Activated CD4-positive, alpha-beta T cell treated with anti-CD3 and anti-CD28 coated beads, Interleukin-2, amount 50 U/mL, for 4 hours (primary cell): ENCODE data around the gene ANXA11.
"Not testable (repeated sequence)": the region's sequence is repeated elsewhere in the genome, so short reads cannot be mapped to it uniquely, and the experiment has no call there.

Experiments used
- DNase-seq, 2 experiments: peaks; one replicate each; pipeline ENCODE4 v3.0.0-alpha.2; 2020

The ANXA11 gene

DNA sequence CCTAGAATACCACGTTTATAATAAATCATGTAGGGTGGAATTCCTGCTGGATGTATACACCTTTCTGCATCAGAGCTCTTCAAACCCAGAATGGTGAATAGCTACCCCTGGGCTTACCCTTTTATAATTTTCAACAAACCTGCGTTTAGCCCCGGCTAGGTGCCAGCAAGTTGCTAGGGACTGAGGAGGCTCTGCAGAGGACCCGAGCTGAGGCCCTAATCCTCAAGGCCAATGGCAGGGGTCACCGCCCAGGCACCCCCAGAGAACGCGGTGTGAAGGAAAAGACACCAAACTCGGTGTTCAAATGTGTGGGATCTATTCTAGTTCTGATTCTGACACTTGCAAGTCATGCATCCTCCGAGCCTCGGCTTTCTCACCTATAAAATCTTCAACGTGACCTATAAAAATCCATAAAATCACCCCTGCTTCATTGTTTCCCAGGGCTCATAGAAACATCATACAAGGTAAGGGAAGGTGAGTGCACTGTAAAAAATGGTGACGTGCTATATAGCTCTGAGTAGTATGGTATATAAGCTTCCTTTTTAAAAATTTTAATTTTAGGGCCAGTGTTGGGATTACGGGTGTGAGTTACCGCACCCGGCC, 2.5 kb upstream of the ANXA11 start:
- no peak for DNase-seq

GRCh38 chr10:80206277-80206655, 929 bp upstream of the ANXA11 start:
- no peak for DNase-seq

- peak in 1 of 2 experiments; percentile 19 for DNase-seq
These were observed 460 bp downstream of the ANXA11 start for GRCh38 chr10:80204677-80205476.

GRCh38 chr10:80203835-80204676, 1.3 kb downstream of the ANXA11 start:
- DNase-seq, result no peak

DNA sequence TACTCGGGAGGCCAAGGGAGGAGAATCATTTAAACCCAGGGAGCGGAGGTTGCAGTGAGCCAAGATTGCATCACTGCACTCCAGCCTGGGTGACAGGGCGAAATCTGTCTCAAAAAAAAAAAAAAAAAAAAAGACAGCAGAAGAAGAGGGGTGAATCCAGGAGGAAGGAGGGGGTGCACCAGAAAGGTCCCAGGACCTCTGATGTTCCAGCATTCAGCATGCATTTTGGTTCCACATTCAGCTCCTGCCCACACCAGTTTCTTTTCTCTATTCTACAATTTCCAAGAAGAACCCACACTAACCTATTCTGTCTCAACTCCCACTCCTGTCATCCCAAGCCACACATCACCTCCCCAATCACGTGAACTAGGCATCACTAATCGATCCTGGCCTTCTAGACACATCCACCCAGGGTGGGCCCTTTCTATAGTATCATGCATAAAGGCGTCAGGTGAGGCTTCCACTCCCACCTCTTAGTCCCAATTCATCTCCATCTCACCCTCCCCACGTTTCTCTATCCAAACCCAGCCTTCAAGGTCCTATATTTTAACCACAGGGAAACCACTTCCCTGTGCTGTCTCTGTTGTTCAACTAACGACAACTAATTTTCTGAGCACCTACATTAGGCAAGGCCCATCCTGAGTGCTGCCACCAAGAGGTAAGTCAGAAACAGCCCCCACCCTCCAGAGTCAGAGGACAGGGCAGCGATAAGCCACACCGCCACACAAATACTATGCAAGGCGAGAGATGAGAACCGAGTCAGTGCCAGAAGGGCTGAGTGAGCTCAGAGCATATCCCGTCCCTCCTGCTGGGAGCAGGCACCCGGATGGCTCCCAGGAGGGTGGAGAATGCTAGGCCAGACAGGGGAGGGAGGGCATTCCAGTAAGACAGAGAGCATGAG, 2.2 kb downstream of the ANXA11 start:
- DNase-seq, result peak; percentile 54 to 57

DNA sequence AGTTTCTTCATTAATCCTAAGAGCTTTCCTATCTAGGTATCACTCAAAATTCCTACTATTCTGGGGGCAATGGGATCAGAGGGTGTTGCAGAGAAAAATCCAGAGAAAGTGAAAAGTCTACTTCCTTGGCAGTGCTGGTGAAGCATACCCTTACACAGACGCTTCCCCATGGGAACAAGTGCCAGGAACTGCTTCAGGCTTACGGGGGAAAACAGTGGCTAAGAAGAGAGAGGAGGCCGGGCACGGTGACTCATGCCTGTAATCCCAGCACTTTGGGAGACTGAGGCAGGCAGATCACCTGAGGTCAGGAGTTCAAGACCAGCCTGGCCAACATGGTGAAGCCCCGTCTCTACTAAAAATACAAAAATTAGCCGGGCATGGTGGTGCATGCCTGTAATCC, 2.8 kb downstream of the ANXA11 start:
- not testable (repeated sequence) for DNase-seq

- no peak for DNase-seq
These were observed 3.7 kb downstream of the ANXA11 start for GRCh38 chr10:80201608-80202141.

- no peak for DNase-seq
These were observed 4.7 kb downstream of the ANXA11 start for GRCh38 chr10:80200687-80201086.

- no peak for DNase-seq
These were observed 5.1 kb downstream of the ANXA11 start for GRCh38 chr10:80200259-80200658.

GRCh38 chr10:80199828-80200227, 5.5 kb downstream of the ANXA11 start:
- DNase-seq, result no peak

GRCh38 chr10:80197972-80198916, 7.1 kb downstream of the ANXA11 start:
- DNase-seq, result no peak

DNA sequence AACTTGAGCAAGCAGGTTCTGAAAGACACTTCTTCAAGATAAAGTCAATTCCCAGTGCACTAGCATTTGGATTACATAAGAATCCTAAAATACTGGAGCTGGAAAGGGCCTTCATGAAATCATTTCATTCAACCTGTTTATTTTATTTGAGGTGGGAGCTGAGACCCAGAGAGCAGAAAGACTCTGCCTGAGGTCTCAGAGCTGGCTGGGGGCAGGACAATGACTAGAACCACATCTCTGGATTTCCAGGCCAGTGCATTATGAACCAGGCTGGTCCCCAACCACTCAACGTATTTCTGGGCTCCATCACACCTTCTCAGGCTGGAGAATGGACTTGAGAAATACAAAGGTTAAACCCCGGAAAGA, 8.4 kb downstream of the ANXA11 start:
- DNase-seq, result no peak

- peak; percentile 54 to 61 for DNase-seq
These were observed 8.9 kb downstream of the ANXA11 start for GRCh38 chr10:80196270-80196949.

DNA sequence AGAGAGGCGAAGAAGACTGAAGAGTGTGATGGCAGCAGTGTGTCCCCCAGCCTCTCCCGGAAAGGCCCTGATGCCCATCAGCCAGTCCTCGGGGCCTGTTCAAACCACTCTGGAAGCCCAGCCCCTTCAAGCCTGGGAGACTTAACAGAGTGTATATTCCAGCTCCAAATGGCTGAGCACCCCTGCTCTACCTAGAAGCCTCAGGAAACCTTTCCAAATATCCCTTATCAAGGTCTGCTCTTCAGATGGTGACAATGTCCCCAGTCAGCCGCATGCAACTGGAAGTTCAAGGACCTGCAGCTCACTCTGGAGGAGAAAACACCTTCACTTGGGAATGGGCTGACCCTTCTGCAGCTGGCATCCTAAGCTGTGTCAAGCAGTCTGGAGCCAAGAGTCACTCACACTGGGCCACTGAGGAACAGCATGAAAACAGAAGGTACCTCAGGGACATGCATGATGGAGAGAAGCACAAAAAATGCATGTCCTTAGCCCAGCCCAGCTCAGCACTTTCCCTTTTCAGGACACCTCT, 10.2 kb downstream of the ANXA11 start:
- no peak for DNase-seq

GRCh38 chr10:80194373-80195045, 10.8 kb downstream of the ANXA11 start:
- no peak for DNase-seq

GRCh38 chr10:80192553-80192952, 12.8 kb downstream of the ANXA11 start:
- no peak for DNase-seq

DNA sequence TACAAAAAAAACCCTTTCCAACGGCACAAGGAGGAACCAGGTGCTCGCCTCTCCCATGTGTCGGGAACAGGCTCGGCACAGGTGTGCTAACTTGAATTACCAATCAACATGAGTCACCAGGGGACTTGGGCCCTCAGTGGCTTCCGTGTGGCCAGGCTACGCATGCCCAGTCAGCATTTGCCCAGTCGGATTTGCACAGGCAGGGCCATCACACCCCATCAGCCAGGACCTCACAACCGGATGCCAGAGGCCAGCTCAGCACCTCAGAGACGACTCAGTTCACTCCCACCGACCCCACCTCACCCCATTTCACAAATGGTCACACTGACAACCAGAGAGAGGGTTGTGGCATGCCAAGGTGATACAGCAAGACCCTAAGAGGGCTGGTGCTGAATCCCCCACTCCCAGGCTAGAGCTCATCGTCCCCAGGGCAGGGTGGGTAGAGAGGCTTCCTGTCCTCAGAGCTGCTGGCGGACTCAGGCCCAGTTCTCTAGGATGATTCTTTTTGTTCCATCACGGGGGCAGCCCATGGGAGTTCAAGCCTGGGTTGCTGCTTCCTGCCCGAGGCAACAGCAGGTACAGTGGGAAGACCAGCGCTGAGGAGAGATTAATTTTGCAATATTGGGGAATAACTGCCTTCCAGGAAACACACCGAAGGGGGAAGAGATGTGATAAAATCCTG, 13.6 kb downstream of the ANXA11 start:
- DNase-seq, result no peak

DNA sequence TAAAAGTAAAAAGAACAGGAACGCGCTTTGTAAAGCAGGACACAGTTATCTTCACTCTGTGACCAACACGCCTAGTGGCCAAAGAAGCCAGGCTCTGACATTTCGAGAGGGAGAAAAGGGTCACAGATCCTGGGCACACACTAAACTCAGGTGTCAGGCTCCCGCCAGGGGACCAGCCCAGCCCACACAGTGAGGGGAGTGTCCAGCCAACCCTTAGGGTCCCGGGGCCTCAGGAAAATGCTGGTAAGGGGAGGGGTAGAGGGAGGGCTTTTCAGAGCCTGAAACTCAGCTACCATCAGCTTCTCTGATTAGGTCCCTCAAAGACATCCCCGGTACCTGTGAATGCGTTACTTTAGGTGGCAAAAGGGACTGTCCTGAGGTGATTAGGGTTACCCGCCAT, 16.6 kb downstream of the ANXA11 start:
- DNase-seq, result no peak
